ENCODE results near the gene LTK. TPM values are rescaled to one million over a fixed set of nuclear protein-coding genes. Genes with fewer than 3 reads are reported as not detected.

The LTK gene
- total RNA-seq, 2 donors from 2014 or later = 0.44 to 0.57 TPM

DNA sequence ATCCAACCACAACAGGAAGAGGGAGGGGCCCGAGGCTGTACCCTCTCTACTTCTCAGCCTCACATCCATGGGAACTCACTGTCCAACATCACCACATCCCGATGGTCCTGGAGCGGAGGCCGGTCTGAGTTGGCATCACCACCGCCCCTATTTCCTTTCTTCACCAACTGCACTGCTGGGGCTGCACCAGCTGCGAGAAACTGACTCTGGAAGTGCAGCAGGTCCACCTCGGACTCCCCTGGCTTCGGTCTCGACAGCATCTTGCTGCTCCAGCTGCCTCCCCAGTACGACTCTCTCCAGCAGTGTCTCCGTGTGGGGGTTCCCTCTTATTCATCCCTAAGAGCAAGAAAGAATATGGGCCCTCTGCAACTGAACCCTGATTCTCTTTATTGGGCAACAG is 23.2 kb upstream of the LTK start:
- no peak overlapping the region for H3K4me3 Mint-ChIP-seq
- peaks cover 39% of the 10 kb centered on the region for H3K36me3 Mint-ChIP-seq (ENCODE audit: low read depth)

DNA sequence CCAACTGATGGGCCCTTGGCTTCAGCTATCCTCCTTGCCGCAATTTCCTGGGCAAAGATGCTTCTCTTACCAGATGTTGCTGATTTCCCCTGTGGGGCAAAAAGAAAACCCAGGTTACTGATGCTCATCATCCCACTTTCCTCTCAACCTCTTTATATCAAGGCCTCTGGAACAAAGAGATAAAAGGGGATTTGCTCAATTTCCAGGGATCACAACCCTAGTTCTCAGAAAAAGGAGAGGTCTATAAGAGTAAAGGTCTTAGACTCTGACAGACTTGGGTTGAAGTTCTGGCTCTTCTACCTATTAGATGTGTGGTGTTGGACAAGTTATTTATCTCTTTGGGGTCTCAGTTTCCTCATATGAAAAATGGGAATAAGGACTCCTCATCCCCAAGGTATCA is 21.9 kb upstream of the LTK start:
- Histone ChIP-seq H3K36me3 (ENCODE audit: control insufficient read depth, insufficient read depth, low read length) (peaks cover 49% of the 10 kb centered on the region), H3K4me1 (ENCODE audit: control insufficient read depth, insufficient read depth, low read length) (no peaks in the 10 kb centered on the region), H3K9me3 (ENCODE audit: control insufficient read depth, low read length) (no peaks in the 10 kb centered on the region), H3K27ac (ENCODE audit: low read depth, low read length) (no peak overlapping the region), H3K9ac (ENCODE audit: extremely low read depth, low read length, poor library complexity, severe bottlenecking) (no peak overlapping the region), H3K4me3 (ENCODE audit: low read length) (no peak overlapping the region), H3K27me3 (ENCODE audit: control insufficient read depth, insufficient read depth, low read length, poor library complexity, severe bottlenecking) (no peaks in the 10 kb centered on the region)
- DNase-seq = no peak
- Mint-ChIP-seq H3K36me3 (ENCODE audit: low read depth) (peaks cover 44% of the 10 kb centered on the region), H3K9me3 (no peaks in the 10 kb centered on the region), H3K27me3 (ENCODE audit: insufficient read depth) (no peaks in the 10 kb centered on the region), H3K4me1 (no peaks in the 10 kb centered on the region), H3K27ac (no peak overlapping the region), H3K4me3 (no peak overlapping the region)
- 100% methylated on average over 1 of the region's 1 CpG for WGBS, 2 experiments (ENCODE audit: insufficient coverage in 1 of 2, insufficient read length in 1 of 2)
- TF ChIP-seq, protein P1, sequence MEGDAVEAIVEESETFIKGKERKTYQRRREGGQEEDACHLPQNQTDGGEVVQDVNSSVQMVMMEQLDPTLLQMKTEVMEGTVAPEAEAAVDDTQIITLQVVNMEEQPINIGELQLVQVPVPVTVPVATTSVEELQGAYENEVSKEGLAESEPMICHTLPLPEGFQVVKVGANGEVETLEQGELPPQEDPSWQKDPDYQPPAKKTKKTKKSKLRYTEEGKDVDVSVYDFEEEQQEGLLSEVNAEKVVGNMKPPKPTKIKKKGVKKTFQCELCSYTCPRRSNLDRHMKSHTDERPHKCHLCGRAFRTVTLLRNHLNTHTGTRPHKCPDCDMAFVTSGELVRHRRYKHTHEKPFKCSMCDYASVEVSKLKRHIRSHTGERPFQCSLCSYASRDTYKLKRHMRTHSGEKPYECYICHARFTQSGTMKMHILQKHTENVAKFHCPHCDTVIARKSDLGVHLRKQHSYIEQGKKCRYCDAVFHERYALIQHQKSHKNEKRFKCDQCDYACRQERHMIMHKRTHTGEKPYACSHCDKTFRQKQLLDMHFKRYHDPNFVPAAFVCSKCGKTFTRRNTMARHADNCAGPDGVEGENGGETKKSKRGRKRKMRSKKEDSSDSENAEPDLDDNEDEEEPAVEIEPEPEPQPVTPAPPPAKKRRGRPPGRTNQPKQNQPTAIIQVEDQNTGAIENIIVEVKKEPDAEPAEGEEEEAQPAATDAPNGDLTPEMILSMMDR (conservative IDR thresholded peaks at IDR 0.05) = no peak

More for the DNA sequence above, 23.2 kb upstream of the LTK start:
- no peaks in the 10 kb centered on the region for H3K9me3 Mint-ChIP-seq
- H3K27me3 ChIP-seq (ENCODE audit: control insufficient read depth, insufficient read depth, low read length, poor library complexity, severe bottlenecking) = no peaks in the 10 kb centered on the region
- H3K27ac ChIP-seq (ENCODE audit: low read depth, low read length) = no peak overlapping the region
- TF ChIP-seq, protein P1 (conservative IDR thresholded peaks at IDR 0.05) = no peak
- no peaks in the 10 kb centered on the region for H3K27me3 Mint-ChIP-seq (ENCODE audit: insufficient read depth)
- no peaks in the 10 kb centered on the region for H3K4me1 ChIP-seq (ENCODE audit: control insufficient read depth, insufficient read depth, low read length)
- no peak overlapping the region for H3K4me3 ChIP-seq (ENCODE audit: low read length)
- H3K27ac Mint-ChIP-seq = no peak overlapping the region
- no peaks in the 10 kb centered on the region for H3K9me3 ChIP-seq (ENCODE audit: control insufficient read depth, low read length)
- H3K9ac ChIP-seq (ENCODE audit: extremely low read depth, low read length, poor library complexity, severe bottlenecking) = no peak overlapping the region
- peaks cover 42% of the 10 kb centered on the region for H3K36me3 ChIP-seq (ENCODE audit: control insufficient read depth, insufficient read depth, low read length)
- no peak for DNase-seq
- 95 to 96% methylated on average over 8 to 11 of the region's 11 CpGs for WGBS, 2 experiments (ENCODE audit: insufficient coverage in 1 of 2, insufficient read length in 1 of 2)
- H3K4me1 Mint-ChIP-seq = no peaks in the 10 kb centered on the region

DNA sequence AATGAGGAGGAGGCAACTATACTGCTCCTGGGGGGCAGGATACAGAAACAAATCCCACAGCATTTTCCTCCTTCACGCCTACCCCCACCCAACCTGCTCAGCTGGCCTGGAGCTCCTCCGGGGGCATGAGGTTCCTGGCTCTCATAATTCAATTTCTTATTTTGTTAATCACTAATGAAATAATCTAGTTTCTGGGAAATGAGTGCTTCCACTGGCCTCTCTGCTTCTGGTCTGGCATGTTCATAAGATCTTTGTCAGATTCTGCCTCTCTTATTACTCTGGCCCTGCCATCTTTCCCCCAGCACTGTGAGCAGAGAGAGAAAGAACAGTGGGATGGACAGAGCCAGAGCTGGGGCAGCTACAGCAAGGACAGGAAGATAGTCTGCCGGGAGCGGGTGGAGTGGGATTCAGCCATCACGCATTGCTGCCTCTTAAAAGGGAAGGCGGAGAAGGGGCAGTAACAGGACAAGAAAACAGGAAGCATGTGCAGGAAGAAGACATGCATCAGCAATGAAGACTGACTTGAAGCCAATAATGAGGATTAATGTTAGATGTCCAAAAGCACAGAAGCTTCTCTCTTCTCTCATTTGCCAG is 16.8 kb upstream of the LTK start:
- no peak overlapping the region for H3K27ac ChIP-seq (ENCODE audit: low read depth, low read length)
- no peaks in the 10 kb centered on the region for H3K4me1 ChIP-seq (ENCODE audit: control insufficient read depth, insufficient read depth, low read length)
- Mint-ChIP-seq H3K4me3 (no peak overlapping the region), H3K4me1 (no peaks in the 10 kb centered on the region), H3K27me3 (ENCODE audit: insufficient read depth) (no peaks in the 10 kb centered on the region), H3K27ac (no peak overlapping the region), H3K9me3 (no peaks in the 10 kb centered on the region), H3K36me3 (ENCODE audit: low read depth) (peaks cover 62% of the 10 kb centered on the region)
- WGBS, 2 experiments (ENCODE audit: insufficient coverage in 1 of 2, insufficient read length in 1 of 2) = 94 to 98% methylated on average over 4 to 6 of the region's 6 CpGs
- H3K36me3 ChIP-seq (ENCODE audit: control insufficient read depth, insufficient read depth, low read length) = peaks cover 64% of the 10 kb centered on the region
- H3K9ac ChIP-seq (ENCODE audit: extremely low read depth, low read length, poor library complexity, severe bottlenecking) = no peak overlapping the region
- no peak overlapping the region for H3K4me3 ChIP-seq (ENCODE audit: low read length)
- TF ChIP-seq, protein P1 (conservative IDR thresholded peaks at IDR 0.05) = no peak
- no peaks in the 10 kb centered on the region for H3K9me3 ChIP-seq (ENCODE audit: control insufficient read depth, low read length)
- no peak for DNase-seq
- no peaks in the 10 kb centered on the region for H3K27me3 ChIP-seq (ENCODE audit: control insufficient read depth, insufficient read depth, low read length, poor library complexity, severe bottlenecking)
